ENCODE data around the gene HMGN5. TPM values are rescaled to one million over a fixed set of nuclear protein-coding genes. Genes with fewer than 3 reads are reported as not detected.

The HMGN5 gene
- 52.8 TPM for polyA plus RNA-seq (ENCODE audit: insufficient read length)
- long read RNA-seq, donor 1, transcript HMGN5-203 (6 exons, 578 nt), result major isoform, 20 of 713 reads
- long read RNA-seq, donor 1, partial matches to known transcripts, result 687 of 713 reads
- long read RNA-seq, donor 1, other reads (novel, unspliced or antisense), result 0 of 713 reads
- long read RNA-seq, donor 2, transcript HMGN5-203 (6 exons, 578 nt), result major isoform, 15 of 616 reads
- long read RNA-seq, donor 2, transcript HMGN5-202 (5 exons, 572 nt), result minor isoform, 5 of 616 reads
- long read RNA-seq, donor 2, partial matches to known transcripts, result 592 of 616 reads
- long read RNA-seq, donor 2, other reads (novel, unspliced or antisense), result 0 of 616 reads
- long read RNA-seq, donor 3, transcript HMGN5-203 (6 exons, 578 nt), result major isoform, 24 of 211 reads
- long read RNA-seq, donor 3, partial matches to known transcripts, result 184 of 211 reads
- long read RNA-seq, donor 3, other reads (novel, unspliced or antisense), result 0 of 211 reads
- long read RNA-seq, donor 4, partial matches to known transcripts, result 0 of 3 reads
- long read RNA-seq, donor 4, other reads (novel, unspliced or antisense), result 0 of 3 reads
- long read RNA-seq, donor 5, transcript HMGN5-202 (5 exons, 572 nt), result minor isoform, 7 of 412 reads
- long read RNA-seq, donor 5, transcript HMGN5-205 (4 exons, 742 nt), result minor isoform, 5 of 412 reads
- long read RNA-seq, donor 5, transcript HMGN5-203 (6 exons, 578 nt), result major isoform, 42 of 412 reads
- long read RNA-seq, donor 5, partial matches to known transcripts, result 355 of 412 reads
- long read RNA-seq, donor 5, other reads (novel, unspliced or antisense), result 0 of 412 reads
- long read RNA-seq, donor 6, transcript HMGN5-203 (6 exons, 578 nt), result major isoform, 23 of 225 reads
- long read RNA-seq, donor 6, partial matches to known transcripts, result 196 of 225 reads
- long read RNA-seq, donor 6, other reads (novel, unspliced or antisense), result 0 of 225 reads
- long read RNA-seq, donor 7, transcript HMGN5-203 (6 exons, 578 nt), result major isoform, 33 of 885 reads
- long read RNA-seq, donor 7, transcript HMGN5-205 (4 exons, 742 nt), result minor isoform, 6 of 885 reads
- long read RNA-seq, donor 7, transcript HMGN5-202 (5 exons, 572 nt), result minor isoform, 8 of 885 reads
- long read RNA-seq, donor 7, partial matches to known transcripts, result 836 of 885 reads
- long read RNA-seq, donor 7, other reads (novel, unspliced or antisense), result 0 of 885 reads
- long read RNA-seq, donor 8, transcript HMGN5-203 (6 exons, 578 nt), result major isoform, 13 of 16 reads
- long read RNA-seq, donor 8, partial matches to known transcripts, result 0 of 16 reads
- long read RNA-seq, donor 8, other reads (novel, unspliced or antisense), result 0 of 16 reads

GRCh38 chrX:81201671-81202455 lies at the start of gene HMGN5, which contains the start of gene SH3BGRL:
HMGN5 (minus strand) TSS chrX:81201913; CDS start chrX:81121549, 80,364 bp downstream.
SH3BGRL (plus strand) TSS chrX:81202102; CDS start chrX:81202201, 99 bp downstream.
- DNase-seq, result peak; percentile 81

- no peak for DNase-seq
Observed at GRCh38 chrX:81241753-81242152, 40.0 kb upstream of the HMGN5 start.

- DNase-seq, result no peak
Observed at GRCh38 chrX:81240701-81241331, 39.1 kb upstream of the HMGN5 start.

- DNase-seq, result no peak
Observed at GRCh38 chrX:81238166-81238565, 36.5 kb upstream of the HMGN5 start.

- no peak for DNase-seq
Observed at GRCh38 chrX:81237516-81237915, 35.8 kb upstream of the HMGN5 start.

GRCh38 chrX:81232218-81232617 lies 30.5 kb upstream of the HMGN5 start:
- no peak for DNase-seq

GRCh38 chrX:81231476-81231875 lies 29.8 kb upstream of the HMGN5 start:
- no peak for DNase-seq

GRCh38 chrX:81229901-81230300 lies 28.2 kb upstream of the HMGN5 start:
- DNase-seq, result no peak

- no peak for DNase-seq
Observed at GRCh38 chrX:81229229-81229628, 27.5 kb upstream of the HMGN5 start.

- no peak for DNase-seq
Observed at GRCh38 chrX:81215685-81216084, 14.0 kb upstream of the HMGN5 start.

- DNase-seq, result no peak
Observed at GRCh38 chrX:81208916-81209315, 7.2 kb upstream of the HMGN5 start.

- no peak for DNase-seq
Observed at GRCh38 chrX:81206476-81206875, 4.8 kb upstream of the HMGN5 start.

- DNase-seq, result no peak
Observed at GRCh38 chrX:81205551-81205950, 3.8 kb upstream of the HMGN5 start.

- DNase-seq, result no peak
Observed at GRCh38 chrX:81202943-81203342, 1.2 kb upstream of the HMGN5 start.

- DNase-seq, result peak; percentile 34
Observed at GRCh38 chrX:81202456-81202819, 725 bp upstream of the HMGN5 start.

GRCh38 chrX:81201071-81201470 lies 642 bp downstream of the HMGN5 start:
- peak; percentile 22 for DNase-seq

GRCh38 chrX:81195712-81196111 lies 6.0 kb downstream of the HMGN5 start:
- peak; percentile 33 for DNase-seq

GRCh38 chrX:81195259-81195658 lies 6.5 kb downstream of the HMGN5 start:
- DNase-seq, result no peak

GRCh38 chrX:81174286-81174685 lies 27.4 kb downstream of the HMGN5 start:
- peak; percentile 28 for DNase-seq

GRCh38 chrX:81168391-81168790 lies 33.3 kb downstream of the HMGN5 start:
- DNase-seq, result no peak
